Measurements from ENCODE around the gene OSR1. TPM values are rescaled to one million over a fixed set of nuclear protein-coding genes. Genes with fewer than 3 reads are reported as not detected.

Gene OSR1
- total RNA-seq, 1 experiment from 2014 or later: 4.4 TPM

DNA sequence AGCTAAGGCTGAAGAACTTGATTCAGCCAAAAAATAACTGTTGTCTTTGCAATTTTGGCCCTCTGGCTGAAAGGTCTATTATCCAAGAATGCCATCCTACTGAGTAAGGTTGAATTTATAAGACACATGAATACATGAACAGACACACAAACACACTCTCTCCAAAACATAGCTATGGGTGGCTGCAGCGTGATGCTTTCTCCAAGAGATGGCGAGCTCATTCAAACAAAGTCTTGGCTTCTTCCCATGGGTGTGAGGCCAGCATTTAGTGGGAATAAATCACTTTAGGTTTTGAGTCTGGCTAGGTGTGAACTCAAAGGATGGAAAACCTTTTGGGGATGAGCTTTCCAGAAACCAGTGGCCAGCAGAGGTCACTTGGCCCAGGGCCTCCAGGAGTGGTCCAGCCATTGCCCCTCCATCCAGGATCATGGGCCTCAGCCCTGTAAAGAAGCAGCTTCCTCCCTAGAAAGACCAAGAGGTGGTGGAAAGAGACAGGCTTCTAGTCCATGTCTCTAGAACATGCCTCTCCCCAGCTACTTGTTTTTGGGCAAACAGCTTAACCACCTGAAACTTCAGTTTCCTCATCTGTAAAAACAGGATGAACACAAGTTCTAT is 11.0 kb upstream of the OSR1 start:
- in situ Hi-C loops (cut with HindIII; ENCODE audit: low pct_unique_long_range_greater_than_20kb, low sequenced_read_pairs): no loop called here
- H3K27me3 ChIP-seq (ENCODE audit: control insufficient read depth, insufficient read depth, low read length): peaks cover 29% of the 10 kb centered on the region
- no TSS peak for BruUV-seq (replicated peaks)
- TF ChIP-seq, protein P1, sequence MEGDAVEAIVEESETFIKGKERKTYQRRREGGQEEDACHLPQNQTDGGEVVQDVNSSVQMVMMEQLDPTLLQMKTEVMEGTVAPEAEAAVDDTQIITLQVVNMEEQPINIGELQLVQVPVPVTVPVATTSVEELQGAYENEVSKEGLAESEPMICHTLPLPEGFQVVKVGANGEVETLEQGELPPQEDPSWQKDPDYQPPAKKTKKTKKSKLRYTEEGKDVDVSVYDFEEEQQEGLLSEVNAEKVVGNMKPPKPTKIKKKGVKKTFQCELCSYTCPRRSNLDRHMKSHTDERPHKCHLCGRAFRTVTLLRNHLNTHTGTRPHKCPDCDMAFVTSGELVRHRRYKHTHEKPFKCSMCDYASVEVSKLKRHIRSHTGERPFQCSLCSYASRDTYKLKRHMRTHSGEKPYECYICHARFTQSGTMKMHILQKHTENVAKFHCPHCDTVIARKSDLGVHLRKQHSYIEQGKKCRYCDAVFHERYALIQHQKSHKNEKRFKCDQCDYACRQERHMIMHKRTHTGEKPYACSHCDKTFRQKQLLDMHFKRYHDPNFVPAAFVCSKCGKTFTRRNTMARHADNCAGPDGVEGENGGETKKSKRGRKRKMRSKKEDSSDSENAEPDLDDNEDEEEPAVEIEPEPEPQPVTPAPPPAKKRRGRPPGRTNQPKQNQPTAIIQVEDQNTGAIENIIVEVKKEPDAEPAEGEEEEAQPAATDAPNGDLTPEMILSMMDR (IDR thresholded peaks at IDR 0.05): peak; percentile 34; the same call in 1 of the 2 replicates
- no peak for TF ChIP-seq SIN3A (IDR thresholded peaks at IDR 0.05; ENCODE audit: borderline replicate concordance, insufficient read depth, low read depth, low read length)
- no peaks in the 10 kb centered on the region for H3K36me3 ChIP-seq (ENCODE audit: control insufficient read depth, insufficient read depth, low read length)
- H3K9me3 ChIP-seq (ENCODE audit: control insufficient read depth, insufficient read depth, low read depth, low read length): no peaks in the 10 kb centered on the region
- CTCF ChIA-PET: interaction anchor here (0.6 to 0.7 kb wide), 3 partner anchors 68 to 472 kb away, joined by 3 to 5 read pairs (median 3); no protein-coding TSS in a partner anchor
- ATAC-seq: no peak
- no peak overlapping the region for H3K4me3 ChIP-seq (ENCODE audit: low read depth in 2 of 2, low read length in 2 of 2)
- no peaks in the 10 kb centered on the region; the same call in 1 of the 2 replicates for H3K4me1 ChIP-seq (ENCODE audit: control insufficient read depth, insufficient read depth, low read length)
- no peak for DNase-seq (ENCODE audit: low read depth, low spot score)
- POLR2A ChIA-PET: no interaction called here
- intact Hi-C loops (cut with micrococcal nuclease; ENCODE audit: unreplicated experiment): loop anchor here (10.0 kb wide), 2 partner anchors 375 to 985 kb away; no protein-coding TSS in a partner anchor
- H3K27ac ChIP-seq (ENCODE audit: low read length): no peak overlapping the region

DNA sequence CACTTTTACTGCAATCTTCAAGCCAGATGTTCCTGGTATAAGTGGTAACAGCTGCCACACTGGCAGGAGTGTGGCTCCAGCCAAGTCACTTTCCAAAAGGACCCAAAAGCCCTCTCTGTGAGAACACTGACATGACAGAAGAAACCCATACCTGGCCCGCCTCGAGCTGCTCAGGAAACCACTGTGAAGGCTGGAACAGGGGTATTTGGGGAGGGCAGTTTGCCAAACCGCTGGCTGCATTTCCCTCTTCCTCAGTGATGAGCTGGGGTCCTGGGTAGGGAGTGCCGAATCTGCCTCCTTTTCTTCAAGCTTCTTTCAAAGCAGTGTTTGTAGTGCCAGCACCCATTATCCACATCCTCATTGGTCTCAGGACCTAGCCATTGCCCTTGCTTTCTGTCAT is 10.3 kb upstream of the OSR1 start:
- H3K27me3 ChIP-seq (ENCODE audit: control insufficient read depth, insufficient read depth, low read length): peaks cover 36% of the 10 kb centered on the region
- CTCF ChIA-PET: interaction anchor here (0.6 kb wide), 1 partner anchor 404 kb away, joined by 3 read pairs; no protein-coding TSS in a partner anchor
- intact Hi-C loops (cut with micrococcal nuclease; ENCODE audit: unreplicated experiment) (loop anchor here (10.0 kb wide), 2 partner anchors 376 to 984 kb away; no protein-coding TSS in a partner anchor), in situ Hi-C loops (cut with HindIII; ENCODE audit: low pct_unique_long_range_greater_than_20kb, low sequenced_read_pairs) (no loop called here)
- TF ChIP-seq, protein P2, sequence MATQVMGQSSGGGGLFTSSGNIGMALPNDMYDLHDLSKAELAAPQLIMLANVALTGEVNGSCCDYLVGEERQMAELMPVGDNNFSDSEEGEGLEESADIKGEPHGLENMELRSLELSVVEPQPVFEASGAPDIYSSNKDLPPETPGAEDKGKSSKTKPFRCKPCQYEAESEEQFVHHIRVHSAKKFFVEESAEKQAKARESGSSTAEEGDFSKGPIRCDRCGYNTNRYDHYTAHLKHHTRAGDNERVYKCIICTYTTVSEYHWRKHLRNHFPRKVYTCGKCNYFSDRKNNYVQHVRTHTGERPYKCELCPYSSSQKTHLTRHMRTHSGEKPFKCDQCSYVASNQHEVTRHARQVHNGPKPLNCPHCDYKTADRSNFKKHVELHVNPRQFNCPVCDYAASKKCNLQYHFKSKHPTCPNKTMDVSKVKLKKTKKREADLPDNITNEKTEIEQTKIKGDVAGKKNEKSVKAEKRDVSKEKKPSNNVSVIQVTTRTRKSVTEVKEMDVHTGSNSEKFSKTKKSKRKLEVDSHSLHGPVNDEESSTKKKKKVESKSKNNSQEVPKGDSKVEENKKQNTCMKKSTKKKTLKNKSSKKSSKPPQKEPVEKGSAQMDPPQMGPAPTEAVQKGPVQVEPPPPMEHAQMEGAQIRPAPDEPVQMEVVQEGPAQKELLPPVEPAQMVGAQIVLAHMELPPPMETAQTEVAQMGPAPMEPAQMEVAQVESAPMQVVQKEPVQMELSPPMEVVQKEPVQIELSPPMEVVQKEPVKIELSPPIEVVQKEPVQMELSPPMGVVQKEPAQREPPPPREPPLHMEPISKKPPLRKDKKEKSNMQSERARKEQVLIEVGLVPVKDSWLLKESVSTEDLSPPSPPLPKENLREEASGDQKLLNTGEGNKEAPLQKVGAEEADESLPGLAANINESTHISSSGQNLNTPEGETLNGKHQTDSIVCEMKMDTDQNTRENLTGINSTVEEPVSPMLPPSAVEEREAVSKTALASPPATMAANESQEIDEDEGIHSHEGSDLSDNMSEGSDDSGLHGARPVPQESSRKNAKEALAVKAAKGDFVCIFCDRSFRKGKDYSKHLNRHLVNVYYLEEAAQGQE (IDR thresholded peaks at IDR 0.05; ENCODE audit: insufficient read depth in 1 of 2, low read depth in 2 of 2, low read length in 1 of 2): no peak
- no peak for TF ChIP-seq TCF7L2 (IDR thresholded peaks at IDR 0.05; ENCODE audit: low read depth, low read length)
- no peak for TF ChIP-seq SIN3A (IDR thresholded peaks at IDR 0.05; ENCODE audit: borderline replicate concordance, insufficient read depth, low read depth, low read length)
- TF ChIP-seq POLR2AphosphoS5 (IDR thresholded peaks at IDR 0.05; ENCODE audit: low read depth, low read length): no peak
- TF ChIP-seq, protein P1 (IDR thresholded peaks at IDR 0.05): no peak
- H3K4me1 ChIP-seq (ENCODE audit: control insufficient read depth, insufficient read depth, low read length): no peaks in the 10 kb centered on the region; the same call in 1 of the 2 replicates
- BruUV-seq (replicated peaks): no TSS peak
- DNase-seq (ENCODE audit: low read depth, low spot score): no peak
- H3K27ac ChIP-seq (ENCODE audit: low read length): no peak overlapping the region
- no peak for ATAC-seq
- no peaks in the 10 kb centered on the region for H3K9me3 ChIP-seq (ENCODE audit: control insufficient read depth, insufficient read depth, low read depth, low read length)
- H3K36me3 ChIP-seq (ENCODE audit: control insufficient read depth, insufficient read depth, low read length): no peaks in the 10 kb centered on the region
- POLR2A ChIA-PET: interaction anchor here (0.6 kb wide), 1 partner anchor 1136 kb away, joined by 3 read pairs; no protein-coding TSS in a partner anchor
- no peak overlapping the region for H3K4me3 ChIP-seq (ENCODE audit: low read depth in 2 of 2, low read length in 2 of 2)
